Activated naive CD4-positive, alpha-beta T cell treated with anti-CD3 and anti-CD28 coated beads for 36 hours (primary cell): Measurements from ENCODE around the gene CCDC190. TPM values are rescaled to one million over a fixed set of nuclear protein-coding genes. Genes with fewer than 3 reads are reported as not detected.
"Not testable (repeated sequence)": the region's sequence is repeated elsewhere in the genome, so short reads cannot be mapped to it uniquely, and the experiment has no call there.

Experiments used
- CTCF ChIA-PET: fragments of 350-600 bp; sonication (Branson Sonifier 250); formaldehyde crosslinking; loops from one replicate; lab custom pipeline; 2021; ENCODE audit warnings: antibody characterized with exemption; lab: Charles Lee
- DNase-seq: peaks from one replicate; pipeline ENCODE4 v3.0.0-alpha.2; 2020
- H3K27ac Mint-ChIP-seq: one replicate; pipeline ENCODE4 v1.8.0; 2021; ENCODE audit warnings: mild to moderate bottlenecking, mixed read lengths
- H3K27me3 Mint-ChIP-seq: one replicate; pipeline ENCODE4 v1.8.0; 2021; ENCODE audit warnings: low read depth, mixed read lengths
- H3K36me3 Mint-ChIP-seq: one replicate; pipeline ENCODE4 v1.8.0; 2021; ENCODE audit warnings: low read depth, mixed read lengths
- H3K4me1 Mint-ChIP-seq: one replicate; pipeline ENCODE4 v1.8.0; 2021; ENCODE audit warnings: low read depth, mixed read lengths
- H3K4me3 Mint-ChIP-seq: one replicate; pipeline ENCODE4 v1.8.0; 2021; ENCODE audit warnings: mild to moderate bottlenecking, moderate library complexity, mixed read lengths
- H3K9me3 Mint-ChIP-seq: one replicate; pipeline ENCODE4 v1.8.0; 2021; ENCODE audit warnings: mixed read lengths
- intact Hi-C: fragments of 100-400 bp; cut with micrococcal nuclease; formaldehyde crosslinking; loops from one replicate; pipeline ENCODE4 v1.15.1; 2023
- total RNA-seq, 2 experiments: library from RNA; stranded (reverse); gene quantifications; one replicate each; pipeline ENCODE4 v1.2.3, GENCODE V29; 2021

Gene CCDC190
- total RNA-seq, 2 experiments from 2014 or later: not detected

GRCh38 chr1:162873671-162874666, 13.0 kb upstream of the CCDC190 start:
- Mint-ChIP-seq H3K9me3 (peaks cover 13% of the 10 kb centered on the region), H3K27ac (no peak overlapping the region), H3K4me3 (no peak overlapping the region), H3K27me3 (peaks cover 41% of the 10 kb centered on the region), H3K36me3 (peaks cover 1% of the 10 kb centered on the region), H3K4me1 (no peaks in the 10 kb centered on the region)
- no peak for DNase-seq
- intact Hi-C loops: no loop called here
- CTCF ChIA-PET: interaction anchor here (0.7 kb wide), 1 partner anchor 516 kb away, joined by 3 read pairs; no protein-coding TSS in a partner anchor

GRCh38 chr1:162872981-162873380, 12.0 kb upstream of the CCDC190 start:
- H3K27me3 Mint-ChIP-seq: peaks cover 39% of the 10 kb centered on the region
- H3K4me3 Mint-ChIP-seq: no peak overlapping the region
- H3K36me3 Mint-ChIP-seq: peaks cover 1% of the 10 kb centered on the region
- DNase-seq: no peak
- intact Hi-C loops: no loop called here
- CTCF ChIA-PET: no interaction called here
- H3K4me1 Mint-ChIP-seq: no peaks in the 10 kb centered on the region
- H3K9me3 Mint-ChIP-seq: peaks cover 13% of the 10 kb centered on the region
- H3K27ac Mint-ChIP-seq: no peak overlapping the region

GRCh38 chr1:162871417-162871816, 10.4 kb upstream of the CCDC190 start:
- CTCF ChIA-PET: interaction anchor here (1.6 kb wide), 1 partner anchor 18 kb away, joined by 3 read pairs; no protein-coding TSS in a partner anchor
- H3K4me3 Mint-ChIP-seq, H3K27ac Mint-ChIP-seq, H3K36me3 Mint-ChIP-seq, intact Hi-C loops, H3K4me1 Mint-ChIP-seq, DNase-seq: not testable (repeated sequence)
- peaks cover 29% of the 10 kb centered on the region for H3K27me3 Mint-ChIP-seq
- H3K9me3 Mint-ChIP-seq: peaks cover 13% of the 10 kb centered on the region

GRCh38 chr1:162868972-162869371, 8.0 kb upstream of the CCDC190 start:
- H3K4me3 Mint-ChIP-seq: no peak overlapping the region
- CTCF ChIA-PET: no interaction called here
- no peak overlapping the region for H3K27ac Mint-ChIP-seq
- intact Hi-C loops: no loop called here
- DNase-seq: no peak
- peaks cover 17% of the 10 kb centered on the region for H3K27me3 Mint-ChIP-seq
- H3K36me3 Mint-ChIP-seq: peaks cover 1% of the 10 kb centered on the region
- H3K4me1 Mint-ChIP-seq: no peaks in the 10 kb centered on the region
- H3K9me3 Mint-ChIP-seq: peaks cover 15% of the 10 kb centered on the region

GRCh38 chr1:162861625-162862024, 650 bp upstream of the CCDC190 start:
- CTCF ChIA-PET: no interaction called here
- no peaks in the 10 kb centered on the region for H3K36me3 Mint-ChIP-seq
- intact Hi-C loops: no loop called here

GRCh38 chr1:162859191-162859590, 1.8 kb downstream of the CCDC190 start:
- Mint-ChIP-seq H3K36me3 (no peaks in the 10 kb centered on the region), H3K4me3 (no peak overlapping the region), H3K27ac (no peak overlapping the region), H3K4me1 (no peaks in the 10 kb centered on the region), H3K27me3 (peaks cover 5% of the 10 kb centered on the region), H3K9me3 (peaks cover under 1% of the 10 kb centered on the region)
- CTCF ChIA-PET: interaction anchor here (1.4 to 1.6 kb wide), 2 partner anchors 10 to 15 kb away, joined by 4 to 5 read pairs; no protein-coding TSS in a partner anchor
- DNase-seq: no peak
- intact Hi-C loops: no loop called here

More at GRCh38 chr1:162861625-162862024, 650 bp upstream of the CCDC190 start:
- Mint-ChIP-seq H3K4me1 (no peaks in the 10 kb centered on the region), H3K9me3 (peaks cover 1% of the 10 kb centered on the region), H3K27ac (no peak overlapping the region), H3K27me3 (peaks cover 5% of the 10 kb centered on the region), H3K4me3 (no peak overlapping the region)
- no peak for DNase-seq

GRCh38 chr1:162857850-162858249, 3.1 kb downstream of the CCDC190 start:
- no peaks in the 10 kb centered on the region for H3K36me3 Mint-ChIP-seq

GRCh38 chr1:162856260-162856659, 4.7 kb downstream of the CCDC190 start:
- Mint-ChIP-seq H3K4me1 (no peaks in the 10 kb centered on the region), H3K27me3 (no peaks in the 10 kb centered on the region), H3K4me3 (no peak overlapping the region), H3K27ac (no peak overlapping the region), H3K9me3 (no peaks in the 10 kb centered on the region), H3K36me3 (no peaks in the 10 kb centered on the region)
- intact Hi-C loops: no loop called here
- no peak for DNase-seq
- CTCF ChIA-PET: interaction anchor here (1.5 kb wide), 1 partner anchor 459 kb away, joined by 4 read pairs; no protein-coding TSS in a partner anchor

More at GRCh38 chr1:162857850-162858249, 3.1 kb downstream of the CCDC190 start:
- no peaks in the 10 kb centered on the region for H3K9me3 Mint-ChIP-seq
- DNase-seq: no peak
- intact Hi-C loops: no loop called here
- CTCF ChIA-PET: interaction anchor here (1.6 to 1.7 kb wide), 2 partner anchors 10 to 13 kb away, joined by 5 to 6 read pairs; no protein-coding TSS in a partner anchor
- H3K4me1 Mint-ChIP-seq: no peaks in the 10 kb centered on the region
- H3K27ac Mint-ChIP-seq: no peak overlapping the region
- peaks cover 5% of the 10 kb centered on the region for H3K27me3 Mint-ChIP-seq
- no peak overlapping the region for H3K4me3 Mint-ChIP-seq

- Mint-ChIP-seq H3K36me3 (no peaks in the 10 kb centered on the region), H3K4me3 (no peak overlapping the region), H3K4me1 (no peaks in the 10 kb centered on the region), H3K9me3 (no peaks in the 10 kb centered on the region), H3K27ac (no peak overlapping the region), H3K27me3 (no peaks in the 10 kb centered on the region)
- CTCF ChIA-PET: interaction anchor here (1.5 kb wide), 1 partner anchor 460 kb away, joined by 4 read pairs; no protein-coding TSS in a partner anchor
- DNase-seq: no peak
- intact Hi-C loops: loop anchor here (2.0 kb wide), 1 partner anchor 213 kb away; the partner anchor contains the start of gene RGS4
Measured at GRCh38 chr1:162855461-162856150, 5.4 kb downstream of the CCDC190 start.

- CTCF ChIA-PET: interaction anchor here (0.6 to 2.2 kb wide), 15 partner anchors 8 to 466 kb away, joined by 3 to 23 read pairs (median 4); no protein-coding TSS in a partner anchor
- no peak overlapping the region for H3K4me3 Mint-ChIP-seq
- H3K9me3 Mint-ChIP-seq: no peaks in the 10 kb centered on the region
- intact Hi-C loops: loop anchor here (1.0 to 5.0 kb wide), 4 partner anchors 214 to 508 kb away; partner anchors contain the start of gene RGS4
- DNase-seq: peak; percentile 79
- no peaks in the 10 kb centered on the region for H3K27me3 Mint-ChIP-seq
- no peak overlapping the region for H3K27ac Mint-ChIP-seq
- no peaks in the 10 kb centered on the region for H3K4me1 Mint-ChIP-seq
- H3K36me3 Mint-ChIP-seq: no peaks in the 10 kb centered on the region
Measured at GRCh38 chr1:162854245-162854882, 6.6 kb downstream of the CCDC190 start.

GRCh38 chr1:162851341-162851740, 9.6 kb downstream of the CCDC190 start:
- intact Hi-C loops: loop anchor here (5.0 kb wide), 1 partner anchor 511 kb away; no protein-coding TSS in a partner anchor

More at GRCh38 chr1:162851341-162851740, 9.6 kb downstream of the CCDC190 start:
- no peak overlapping the region for H3K4me3 Mint-ChIP-seq
- no peaks in the 10 kb centered on the region for H3K27me3 Mint-ChIP-seq
- H3K27ac Mint-ChIP-seq: no peak overlapping the region
- CTCF ChIA-PET: interaction anchor here (1.3 kb wide), 1 partner anchor 464 kb away, joined by 3 read pairs; no protein-coding TSS in a partner anchor
- no peaks in the 10 kb centered on the region for H3K9me3 Mint-ChIP-seq
- H3K4me1 Mint-ChIP-seq: no peaks in the 10 kb centered on the region
- no peak for DNase-seq
- no peaks in the 10 kb centered on the region for H3K36me3 Mint-ChIP-seq
